H1 (cell line): ENCODE measurements around the gene GRIK1. TPM values are rescaled to one million over a fixed set of nuclear protein-coding genes. Genes with fewer than 3 reads are reported as not detected.

Experiments used
- CTCF ChIA-PET: fragments of 300-600 bp; sonication (Branson Sonifier 250); formaldehyde crosslinking; loops from one replicate; lab custom pipeline; 2021; ENCODE audit not compliant: partially characterized antibody; lab: Charles Lee
- POLR2A ChIA-PET: fragments of 300-600 bp; sonication (Branson Sonifier 250); formaldehyde crosslinking; loops from one replicate; lab custom pipeline; 2021; ENCODE audit warnings: inconsistent platforms; ENCODE audit not compliant: partially characterized antibody; lab: Charles Lee
- DNase-seq, 2 experiments: peaks; one replicate each; pipeline versions ENCODE4 v3.0.0 to v3.0.0-alpha.2; 2010 to 2022; ENCODE audit warnings: low spot score in 2 of 2, low read depth in 1 of 2, mixed read lengths in 1 of 2
- FAIRE-seq: peaks from 2 replicates; lab custom pipeline; 2011; peaks lifted over from hg19 to GRCh38; lab: Jason Lieb, UNC
- H2AFZ ChIP-seq: 2 replicates; pipeline ENCODE4 v1.8.1; 2012; ENCODE audit warnings: low read length, inconsistent platforms
- H2AK5ac ChIP-seq: 2 replicates; pipeline ENCODE4 v1.6.1; 2013; ENCODE audit warnings: low read depth, low read length
- H2BK120ac ChIP-seq: replicated peaks from 2 replicates; pipeline ENCODE3; 2013; ENCODE audit warnings: low read depth, low read length, inconsistent platforms
- H2BK12ac ChIP-seq: 2 replicates; pipeline ENCODE4 v1.6.1; 2013; ENCODE audit warnings: low read depth, low read length
- H2BK15ac ChIP-seq: 2 replicates; pipeline ENCODE4 v1.6.1; 2013; ENCODE audit warnings: low read length
- H2BK20ac ChIP-seq: 2 replicates; pipeline ENCODE4 v1.6.1; 2013; ENCODE audit warnings: low read length
- H2BK5ac ChIP-seq: 2 replicates; pipeline ENCODE4 v1.6.1; 2013; ENCODE audit warnings: low read depth, low read length
- H3K14ac ChIP-seq: 2 replicates; pipeline ENCODE4 v1.6.1; 2013; ENCODE audit warnings: inconsistent platforms; ENCODE audit not compliant: insufficient read length
- H3K18ac ChIP-seq: 2 replicates; pipeline ENCODE4 v1.6.1; 2013; ENCODE audit warnings: low read length; ENCODE audit errors: extremely low read depth
- H3K23ac ChIP-seq: 2 replicates; pipeline ENCODE4 v1.6.1; 2013; ENCODE audit warnings: inconsistent platforms; ENCODE audit not compliant: insufficient read length
- H3K23me2 ChIP-seq: 2 replicates; pipeline ENCODE4 v1.6.1; 2013; ENCODE audit warnings: low read depth, low read length
- H3K27ac ChIP-seq: 2 replicates; pipeline ENCODE4 v1.6.1; 2011; ENCODE audit warnings: low read depth, low read length, inconsistent platforms
- H3K27me3 ChIP-seq, 4 experiments: replicated peaks in 1 of 4; 1 replicate in 1 of 4; 2 replicates in 3 of 4; pipeline versions ENCODE4 v1.6.1 to v1.8.1; 2011 to 2013; ENCODE audit warnings: low read length in 3 of 4, mild to moderate bottlenecking in 3 of 4, inconsistent platforms in 2 of 4, mixed read lengths in 2 of 4, moderate library complexity in 1 of 4; ENCODE audit not compliant: control insufficient read depth in 3 of 4, insufficient read depth in 3 of 4; ENCODE audit errors: extremely low read depth in 1 of 4
- H3K36me3 ChIP-seq, 4 experiments: 2 replicates each; pipeline versions ENCODE4 v1.6.1 to v1.8.1; 2011 to 2013; ENCODE audit warnings: mild to moderate bottlenecking in 4 of 4, low read length in 3 of 4, moderate library complexity in 2 of 4, control low read depth in 1 of 4, inconsistent platforms in 1 of 4; ENCODE audit not compliant: insufficient read depth in 4 of 4, control insufficient read depth in 2 of 4
- H3K4ac ChIP-seq: replicated peaks from 2 replicates; pipeline ENCODE3; 2013; ENCODE audit warnings: low read length, low read depth, mixed read lengths, inconsistent platforms; ENCODE audit not compliant: insufficient read length
- H3K4me1 ChIP-seq, 4 experiments: replicated peaks in 1 of 4; 1 replicate in 1 of 4; 2 replicates in 3 of 4; pipeline versions ENCODE4 v1.6.1 to v1.8.1; 2011 to 2013; ENCODE audit warnings: low read length in 3 of 4, inconsistent platforms in 2 of 4, mixed read lengths in 1 of 4; ENCODE audit not compliant: insufficient read depth in 4 of 4, control insufficient read depth in 3 of 4
- H3K4me2 ChIP-seq, 2 experiments: 2 replicates each; pipeline versions ENCODE4 v1.6.1 to v1.8.1; 2011 to 2013; ENCODE audit warnings: low read depth in 2 of 2, low read length in 2 of 2, control low read depth in 1 of 2, inconsistent platforms in 1 of 2, mild to moderate bottlenecking in 1 of 2; ENCODE audit not compliant: insufficient read depth in 1 of 2
- H3K4me3 ChIP-seq, 4 experiments: fragments of 200-600, 300-600 bp in 1 of 4; sonication (generic), shearing (Covaris generic), sonication (Bioruptor Twin) in 1 of 4; 2 replicates each; pipeline versions ENCODE4 v1.5.1 to v1.8.1; 2011 to 2016; ENCODE audit warnings: low read length in 4 of 4, low read depth in 3 of 4, control low read depth in 2 of 4, inconsistent platforms in 2 of 4, mild to moderate bottlenecking in 2 of 4, mixed read lengths in 1 of 4, moderate library complexity in 1 of 4; ENCODE audit not compliant: insufficient read depth in 2 of 4; ENCODE audit errors: extremely low read depth in 1 of 4
- H3K56ac ChIP-seq: replicated peaks from 2 replicates; pipeline ENCODE3; 2013; ENCODE audit warnings: low read depth, mild to moderate bottlenecking, mixed read lengths, low read length, inconsistent platforms; ENCODE audit not compliant: insufficient read length
- H3K79me1 ChIP-seq: 2 replicates; pipeline ENCODE4 v1.6.1; 2013; ENCODE audit warnings: low read depth, low read length, control low read depth
- H3K79me2 ChIP-seq, 2 experiments: 2 replicates each; pipeline versions ENCODE4 v1.6.1 to v1.8.1; 2012 to 2013; ENCODE audit warnings: low read length in 2 of 2, mild to moderate bottlenecking in 2 of 2, inconsistent platforms in 1 of 2; ENCODE audit not compliant: insufficient read depth in 2 of 2, control insufficient read depth in 1 of 2
- H3K9ac ChIP-seq, 4 experiments: replicated peaks in 1 of 4; 1 replicate in 1 of 4; 2 replicates in 3 of 4; pipeline versions ENCODE4 v1.6.1 to v1.8.1; 2011 to 2013; ENCODE audit warnings: low read depth in 3 of 4, low read length in 3 of 4, control low read depth in 2 of 4, mild to moderate bottlenecking in 2 of 4, moderate library complexity in 2 of 4, inconsistent platforms in 1 of 4; ENCODE audit errors: extremely low read depth in 1 of 4
- H3K9me3 ChIP-seq, 2 experiments: 2 replicates each; pipeline versions ENCODE4 v1.6.1 to v1.8.1; 2012 to 2013; ENCODE audit warnings: mild to moderate bottlenecking in 2 of 2, moderate library complexity in 2 of 2, control low read depth in 1 of 2, inconsistent platforms in 1 of 2, low read depth in 1 of 2, low read length in 1 of 2, mixed read lengths in 1 of 2; ENCODE audit not compliant: insufficient read depth in 2 of 2
- H4K20me1 ChIP-seq, 2 experiments: replicated peaks in 1 of 2; 2 replicates each; pipeline versions ENCODE3 to v1.8.1; 2011 to 2013; ENCODE audit warnings: inconsistent platforms in 2 of 2, low read length in 2 of 2, mild to moderate bottlenecking in 1 of 2; ENCODE audit not compliant: insufficient read depth in 2 of 2, control insufficient read depth in 1 of 2
- H4K5ac ChIP-seq: 2 replicates; pipeline ENCODE4 v1.6.1; 2013; ENCODE audit warnings: low read length, low read depth, mixed read lengths, inconsistent platforms; ENCODE audit not compliant: insufficient read length
- H4K8ac ChIP-seq: 2 replicates; pipeline ENCODE4 v1.8.0; 2013; ENCODE audit warnings: mild to moderate bottlenecking, moderate library complexity, low read length, inconsistent platforms; ENCODE audit not compliant: insufficient read depth; ENCODE audit errors: extremely low read depth
- H4K91ac ChIP-seq: replicated peaks from 2 replicates; pipeline ENCODE3; 2013; ENCODE audit warnings: low read length, mixed read lengths, inconsistent platforms; ENCODE audit not compliant: insufficient read length
- CTBP2 ChIP-seq: IDR thresholded peaks from 2 replicates; pipeline ENCODE4 v1.7.0; 2011; ENCODE audit warnings: borderline replicate concordance, mild to moderate bottlenecking, moderate library complexity, mixed read lengths, low read length; ENCODE audit not compliant: insufficient read depth, insufficient read length
- CTCF ChIP-seq, 3 experiments: IDR thresholded peaks; 1 replicate in 2 of 3; 2 replicates in 1 of 3; pipeline versions ENCODE4 v1.5.1 to v1.6.1; 2011; ENCODE audit warnings: low read length in 3 of 3, mild to moderate bottlenecking in 3 of 3, inconsistent platforms in 2 of 3, low read depth in 1 of 3, moderate library complexity in 1 of 3; ENCODE audit not compliant: insufficient read depth in 1 of 3; ENCODE audit errors: control extremely low read depth in 1 of 3
- KDM1A ChIP-seq: fragments of 200-600, 300-600 bp; sonication (generic); IDR thresholded peaks from 2 replicates; pipeline ENCODE4 v1.7.1; 2016; ENCODE audit warnings: mild to moderate bottlenecking, low read length, borderline replicate concordance
- KDM4A ChIP-seq: IDR thresholded peaks from one replicate; pipeline ENCODE4 v1.7.1; 2012; ENCODE audit warnings: low read depth, mild to moderate bottlenecking, moderate library complexity, low read length, inconsistent platforms; ENCODE audit not compliant: severe bottlenecking
- KDM5A ChIP-seq: fragments of 200-600 bp; IDR thresholded peaks from 2 replicates; pipeline ENCODE4 v1.7.1; 2012; ENCODE audit warnings: mild to moderate bottlenecking, low read length, inconsistent platforms, mixed read lengths
- MAFK ChIP-seq: IDR thresholded peaks from 2 replicates; pipeline ENCODE4 v1.6.1; 2012; ENCODE audit warnings: low read depth, mild to moderate bottlenecking, improper control_type of control experiment, low read length
- NRF1 ChIP-seq: IDR thresholded peaks from 2 replicates; pipeline ENCODE4 v1.6.1; 2011; ENCODE audit warnings: mild to moderate bottlenecking, low read depth, low read length, improper control_type of control experiment
- POLR2AphosphoS5 ChIP-seq: IDR thresholded peaks from 2 replicates; pipeline ENCODE4 v1.6.1; 2011; ENCODE audit warnings: low read depth, low read length
- RNF2 ChIP-seq: fragments of 200-900, 300-1000 bp; sonication (generic); IDR thresholded peaks from 2 replicates; pipeline ENCODE4 v1.7.1; 2016; ENCODE audit warnings: borderline replicate concordance, low read depth, mild to moderate bottlenecking, antibody characterized with exemption, low read length; ENCODE audit not compliant: poor library complexity, severe bottlenecking; ENCODE audit errors: missing control alignments
- SIN3A ChIP-seq, 2 experiments: IDR thresholded peaks in 1 of 2; conservative IDR thresholded peaks in 1 of 2; 2 replicates each; pipeline ENCODE4 v1.6.1; 2011 to 2012; ENCODE audit warnings: low read length in 2 of 2, improper control_type of control experiment in 1 of 2, low read depth in 1 of 2, mild to moderate bottlenecking in 1 of 2
- SIX5 ChIP-seq: IDR thresholded peaks from 2 replicates; pipeline ENCODE4 v1.6.1; 2011; ENCODE audit warnings: mild to moderate bottlenecking, low read depth, low read length
- WGBS, 2 experiments: shearing (Covaris generic) in 1 of 2; methylation state at CpG; one replicate each; pipeline versions ENCODE4 v1.1.6 to v1.1.7; 2013 to 2015; ENCODE audit warnings: low lambda C conversion rate in 2 of 2, mixed read lengths in 2 of 2, inconsistent platforms in 1 of 2, low coverage in 1 of 2, missing lambda C conversion rate in 1 of 2; ENCODE audit not compliant: insufficient replicate concordance in 2 of 2, insufficient coverage in 1 of 2, insufficient read length in 1 of 2; ENCODE audit errors: extremely low coverage in 1 of 2, missing lambda C conversion rate in 1 of 2; 5-methylcytosine and 5-hydroxymethylcytosine counted together
- polyA plus RNA-seq, 7 experiments: library from polyadenylated mRNA; depleted of rRNA in 3 of 7; stranded (reverse) in 5 of 7; unstranded in 2 of 7; fragments of >200 nt in 5 of 7; fragments of 200-250 nt in 2 of 7; gene quantifications; 1 replicate in 5 of 7; 2 replicates in 1 of 7; 4 replicates in 1 of 7; pipeline versions ENCODE4 v1.2.1 to v1.2.3, GENCODE V29; 2011 to 2013; ENCODE audit warnings: missing spikeins in 2 of 7, mixed read lengths in 2 of 7
- total RNA-seq: library from RNA; stranded (reverse); fragmentation: NEBNext Ultra II Directional; extraction: Animal tissue kit (Norgen Biotek cat#: 25700); gene quantifications from 2 replicates; pipeline ENCODE4 v1.2.1, GENCODE V29; 2021

GRIK1 gene
- total and polyA plus RNA-seq, 2 of the 8 experiments (the other 6 are each of a cell fraction or from before 2014, with no cell fraction given) = 0.11 to 0.32 TPM

GRCh38 chr21:29788752-29789151, 151.0 kb downstream of the GRIK1 start:
- Histone ChIP-seq H3K23ac (no peak overlapping the region), H3K18ac (no peak overlapping the region), H3K27ac (no peak overlapping the region), H3K9me3 (no peaks in the 10 kb centered on the region), H2BK12ac (no peak overlapping the region), H2BK5ac (no peak overlapping the region), H4K8ac (no peak overlapping the region), H3K23me2 (no peaks in the 10 kb centered on the region), H2BK15ac (no peak overlapping the region), H3K4me3 (no peak overlapping the region), H4K5ac (no peak overlapping the region), H3K56ac (no peak overlapping the region), H2AK5ac (no peak overlapping the region), H3K79me1 (no peaks in the 10 kb centered on the region), H3K27me3 (no peaks in the 10 kb centered on the region), H3K4me2 (no peak overlapping the region), H2BK120ac (no peak overlapping the region), H3K36me3 (no peaks in the 10 kb centered on the region), H3K9ac (no peak overlapping the region), H3K79me2 (no peaks in the 10 kb centered on the region), H3K4me1 (peaks cover 0 to 12% (median 2%) of the 10 kb centered on the region in 4 experiments; a peak in 4 of 7 replicates), H2AFZ (peak overlapping the region; percentile 76; the same call in 1 of the 2 replicates), H4K20me1 (no peaks in the 10 kb centered on the region), H4K91ac (no peak overlapping the region), H2BK20ac (no peak overlapping the region), H3K14ac (no peak overlapping the region), H3K4ac (no peak overlapping the region)
- no peak for DNase-seq
- 85% methylated on average over 2 of the region's 2 CpGs; no CpG with 5 or more reads in 1 of the 2 experiments for WGBS, 2 experiments
- no peak for FAIRE-seq
- POLR2A ChIA-PET = no interaction called here
- CTCF ChIA-PET = interaction anchor here (1.1 kb wide), 1 partner anchor 30 kb away, joined by 3 read pairs; no protein-coding TSS in a partner anchor
- TF ChIP-seq RNF2 = no peak
- no peak for TF ChIP-seq POLR2AphosphoS5
- no peak for TF ChIP-seq CTCF (IDR thresholded peaks at IDR 0.05; ENCODE audit: control extremely low read depth in 1 of 3, insufficient read depth in 1 of 3, low read depth in 1 of 3, low read length in 3 of 3)
- TF ChIP-seq NRF1 = no peak
- TF ChIP-seq SIN3A (conservative IDR thresholded peaks at IDR 0.05 in 1 of 2, IDR thresholded peaks at IDR 0.05 in 1 of 2; ENCODE audit: low read depth in 1 of 2, low read length in 2 of 2) = no peak
- no peak for TF ChIP-seq KDM1A
- no peak for TF ChIP-seq KDM5A
- TF ChIP-seq MAFK = no peak
- TF ChIP-seq KDM4A = no peak
- no peak for TF ChIP-seq SIX5
- TF ChIP-seq CTBP2 = no peak
